Sigmoid colon (tissue), 7 donors: ENCODE results near the gene PER2. TPM values are rescaled to one million over a fixed set of nuclear protein-coding genes. Genes with fewer than 3 reads are reported as not detected.
"Not testable (repeated sequence)": the region's sequence is repeated elsewhere in the genome, so short reads cannot be mapped to it uniquely, and the experiment has no call there.

Experiments
- DNase-seq: peaks from one replicate; pipeline ENCODE4 v3.0.0-alpha.2; 2019
- H3K27ac ChIP-seq, 4 donors: fragments of 200-600 bp; sonication (generic); one replicate each; pipeline ENCODE4 v1.5.1; 2016 to 2019; ENCODE audit warnings: mild to moderate bottlenecking in 1 of 4
- H3K27me3 ChIP-seq, 3 donors: fragments of 200-600 bp; sonication (generic); one replicate each; pipeline ENCODE4 v1.5.1; 2019; ENCODE audit warnings: mild to moderate bottlenecking in 1 of 3
- H3K36me3 ChIP-seq, 4 donors: fragments of 200-600 bp; sonication (generic); one replicate each; pipeline ENCODE4 v1.5.1; 2016 to 2019
- H3K4me1 ChIP-seq, 4 donors: fragments of 200-600 bp; sonication (generic); one replicate each; pipeline ENCODE4 v1.5.1; 2017 to 2019
- H3K4me3 ChIP-seq, 4 donors: fragments of 200-600 bp; sonication (generic); one replicate each; pipeline ENCODE4 v1.5.1; 2017 to 2019; ENCODE audit warnings: mild to moderate bottlenecking in 2 of 4, moderate library complexity in 1 of 4
- H3K9me3 ChIP-seq, 4 donors: fragments of 200-600 bp in 3 of 4; sonication (generic) in 3 of 4; one replicate each; pipeline versions ENCODE4 v1.5.1 to v1.6.1; 2013 to 2019
- EP300 ChIP-seq, 4 donors: sonication (generic); formaldehyde crosslinking; IDR thresholded peaks; one replicate each; pipeline ENCODE4 v1.6.1; 2017; ENCODE audit warnings: antibody characterized with exemption in 4 of 4
- POLR2A ChIP-seq, 2 donors: fragments of 450-650 bp; IDR thresholded peaks; one replicate each; pipeline ENCODE4 v1.6.1; 2016; ENCODE audit warnings: antibody characterized with exemption in 2 of 2, mild to moderate bottlenecking in 2 of 2, moderate library complexity in 2 of 2
- POLR2AphosphoS5 ChIP-seq, 4 donors: sonication (generic); formaldehyde crosslinking; IDR thresholded peaks; one replicate each; pipeline ENCODE4 v1.6.1; 2017; ENCODE audit warnings: antibody characterized with exemption in 4 of 4
- WGBS, 2 donors: extraction: QIAGEN DNeasy Blood & Tissue Kit; methylation state at CpG; one replicate each; pipeline ENCODE4 v1.1.7; 2013; 5-methylcytosine and 5-hydroxymethylcytosine counted together
- intact Hi-C: fragments of 100-400 bp; cut with DNase I; formaldehyde crosslinking; loops from one replicate; pipeline ENCODE4 v1.15.1; 2023
- polyA plus RNA-seq, 3 donors: library from polyadenylated mRNA; stranded (reverse); fragments of 200-250 nt; gene quantifications; one replicate each; pipeline ENCODE4 v1.2.3, GENCODE V29; 2013
- total RNA-seq, 4 donors: library from RNA; depleted of rRNA; stranded (reverse); fragments of >200 nt; gene quantifications; one replicate each; pipeline ENCODE4 v1.1.0, GENCODE V29; 2016
- TF ChIP-seq, protein P1 (sequence below), 4 experiments: fragments of 450-650 bp in 3 of 4; fragments of 200-600 bp in 1 of 4; IDR thresholded peaks; one replicate each; pipeline ENCODE4 v1.5.1; 2016 to 2019; ENCODE audit warnings: antibody characterized with exemption in 4 of 4, mild to moderate bottlenecking in 3 of 4, moderate library complexity in 2 of 4
- donor health status: healthy with polysubstance abuse.
- donor health status: Bipolar disorder and iron deficiency.
- donor health status: healthy.

The PER2 gene
- total and polyA plus RNA-seq, 7 donors: 3.7 to 11.8 (median 7.7) TPM

- no peak for DNase-seq
- H3K36me3 ChIP-seq: peaks cover 0 to 62% (median 5%) of the 10 kb centered on the region in 4 donors
- intact Hi-C loops: no loop called here
- 95 to 99% methylated on average over 3 of the region's 3 CpGs for WGBS, 2 donors
- no peak overlapping the region for H3K27ac ChIP-seq
- no peaks in the 10 kb centered on the region for H3K27me3 ChIP-seq
- no peaks in the 10 kb centered on the region for H3K4me1 ChIP-seq
- no peak overlapping the region for H3K4me3 ChIP-seq
- TF ChIP-seq, protein P1, sequence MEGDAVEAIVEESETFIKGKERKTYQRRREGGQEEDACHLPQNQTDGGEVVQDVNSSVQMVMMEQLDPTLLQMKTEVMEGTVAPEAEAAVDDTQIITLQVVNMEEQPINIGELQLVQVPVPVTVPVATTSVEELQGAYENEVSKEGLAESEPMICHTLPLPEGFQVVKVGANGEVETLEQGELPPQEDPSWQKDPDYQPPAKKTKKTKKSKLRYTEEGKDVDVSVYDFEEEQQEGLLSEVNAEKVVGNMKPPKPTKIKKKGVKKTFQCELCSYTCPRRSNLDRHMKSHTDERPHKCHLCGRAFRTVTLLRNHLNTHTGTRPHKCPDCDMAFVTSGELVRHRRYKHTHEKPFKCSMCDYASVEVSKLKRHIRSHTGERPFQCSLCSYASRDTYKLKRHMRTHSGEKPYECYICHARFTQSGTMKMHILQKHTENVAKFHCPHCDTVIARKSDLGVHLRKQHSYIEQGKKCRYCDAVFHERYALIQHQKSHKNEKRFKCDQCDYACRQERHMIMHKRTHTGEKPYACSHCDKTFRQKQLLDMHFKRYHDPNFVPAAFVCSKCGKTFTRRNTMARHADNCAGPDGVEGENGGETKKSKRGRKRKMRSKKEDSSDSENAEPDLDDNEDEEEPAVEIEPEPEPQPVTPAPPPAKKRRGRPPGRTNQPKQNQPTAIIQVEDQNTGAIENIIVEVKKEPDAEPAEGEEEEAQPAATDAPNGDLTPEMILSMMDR (IDR thresholded peaks at IDR 0.05): no peak
- TF ChIP-seq POLR2AphosphoS5 (IDR thresholded peaks at IDR 0.05) (no peak), EP300 (IDR thresholded peaks at IDR 0.05) (no peak), POLR2A (IDR thresholded peaks at IDR 0.05) (no peak)
- no peaks in the 10 kb centered on the region for H3K9me3 ChIP-seq
Measured at GRCh38 chr2:238327751-238328150, 39.3 kb upstream of the PER2 start.

DNA sequence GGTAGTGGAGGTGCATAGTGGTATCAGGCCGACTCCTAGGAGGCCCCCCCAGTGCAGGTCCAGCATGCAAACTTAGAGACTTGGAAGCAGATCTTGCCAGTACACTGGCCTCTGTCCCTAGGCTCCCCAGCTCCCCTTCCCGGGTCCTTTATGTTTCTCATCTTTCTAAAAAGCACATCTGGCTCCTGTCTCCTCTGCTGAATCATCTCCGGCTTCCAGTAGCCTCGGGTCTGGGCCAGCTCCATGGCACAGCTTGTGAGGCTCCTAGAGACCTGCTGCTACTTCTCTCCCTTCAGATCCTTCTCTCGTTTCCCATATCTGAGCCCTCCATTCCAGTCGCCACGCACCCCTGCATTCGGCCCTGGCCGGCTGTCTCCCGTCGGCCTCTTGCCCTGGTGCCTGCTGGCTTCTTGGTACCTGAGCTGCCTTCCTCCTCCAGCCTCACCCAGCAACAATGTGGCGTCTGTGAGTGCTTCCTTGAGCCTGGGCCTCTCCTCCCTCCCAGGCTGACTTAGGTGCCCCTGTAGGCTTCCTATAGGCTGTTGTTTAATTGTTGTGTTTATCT lies 38.5 kb upstream of the PER2 start:
- H3K9me3 ChIP-seq: no peaks in the 10 kb centered on the region
- intact Hi-C loops: no loop called here
- DNase-seq: no peak
- TF ChIP-seq, protein P1 (IDR thresholded peaks at IDR 0.05): no peak
- TF ChIP-seq POLR2A (IDR thresholded peaks at IDR 0.05) (no peak), EP300 (IDR thresholded peaks at IDR 0.05) (no peak), POLR2AphosphoS5 (IDR thresholded peaks at IDR 0.05) (no peak)
- no peaks in the 10 kb centered on the region for H3K27me3 ChIP-seq
- 94 to 96% methylated on average over 12 of the region's 12 CpGs for WGBS, 2 donors
- H3K4me3 ChIP-seq: no peak overlapping the region
- peaks cover 0 to 62% (median 5%) of the 10 kb centered on the region in 4 donors for H3K36me3 ChIP-seq
- H3K4me1 ChIP-seq: peaks cover 0 to 5% (median 2%) of the 10 kb centered on the region in 4 donors
- H3K27ac ChIP-seq: no peak overlapping the region

GRCh38 chr2:238325694-238326093 lies 37.3 kb upstream of the PER2 start:
- Histone ChIP-seq H3K9me3 (no peaks in the 10 kb centered on the region), H3K27ac (no peak overlapping the region), H3K27me3 (no peaks in the 10 kb centered on the region), H3K36me3 (peaks cover 0 to 62% (median 5%) of the 10 kb centered on the region in 4 donors), H3K4me1 (peaks cover 0 to 16% (median 12%) of the 10 kb centered on the region in 4 donors), H3K4me3 (no peak overlapping the region)
- TF ChIP-seq POLR2A (IDR thresholded peaks at IDR 0.05) (no peak), POLR2AphosphoS5 (IDR thresholded peaks at IDR 0.05) (no peak), EP300 (IDR thresholded peaks at IDR 0.05) (no peak)
- TF ChIP-seq, protein P1 (IDR thresholded peaks at IDR 0.05): no peak
- no peak for DNase-seq
- WGBS, 2 donors: 91 to 93% methylated on average over 9 of the region's 9 CpGs
- intact Hi-C loops: no loop called here

- H3K36me3 ChIP-seq: peaks cover 0 to 49% (median 1%) of the 10 kb centered on the region in 4 donors
- DNase-seq: peak; percentile 12
- intact Hi-C loops: not testable (repeated sequence)
Measured at GRCh38 chr2:238324248-238324647, 35.8 kb upstream of the PER2 start.

DNA sequence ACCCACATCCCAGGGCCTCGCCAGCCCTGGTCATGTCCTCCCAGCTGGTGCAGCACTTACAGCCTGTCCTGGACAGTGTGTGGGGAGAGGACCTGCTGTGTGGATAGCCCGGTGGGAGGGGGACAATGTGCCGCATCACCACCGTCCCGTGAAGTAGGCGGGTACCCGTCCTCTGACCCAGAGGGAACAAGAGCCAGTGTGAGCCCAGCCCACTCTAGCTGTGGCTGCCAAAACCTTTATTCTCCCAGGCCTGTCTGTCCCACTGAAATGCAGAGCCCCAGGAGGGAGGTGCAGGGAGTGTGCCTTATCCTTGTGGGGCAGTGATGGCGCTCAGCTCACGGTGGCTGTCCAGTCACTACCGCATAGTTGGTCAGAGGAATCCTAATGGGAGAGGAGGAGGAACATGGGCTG lies 33.6 kb upstream of the PER2 start:
- no peaks in the 10 kb centered on the region for H3K27me3 ChIP-seq
- H3K9me3 ChIP-seq: no peaks in the 10 kb centered on the region
- peak; percentile 54 for DNase-seq
- TF ChIP-seq POLR2AphosphoS5 (IDR thresholded peaks at IDR 0.05) (no peak), EP300 (IDR thresholded peaks at IDR 0.05) (no peak), POLR2A (IDR thresholded peaks at IDR 0.05) (no peak)
- TF ChIP-seq, protein P1 (IDR thresholded peaks at IDR 0.05): no peak
- peaks cover 0 to 25% (median 21%) of the 10 kb centered on the region in 4 donors for H3K4me1 ChIP-seq
- no peak overlapping the region for H3K27ac ChIP-seq
- H3K4me3 ChIP-seq: no peak overlapping the region
- WGBS, 2 donors: 90 to 96% methylated on average over 10 of the region's 10 CpGs
- peaks cover 0 to 26% (median 0%) of the 10 kb centered on the region in 4 donors for H3K36me3 ChIP-seq
- intact Hi-C loops: no loop called here

More at GRCh38 chr2:238324248-238324647, 35.8 kb upstream of the PER2 start:
- WGBS, 2 donors: 96 to 98% methylated on average over 7 of the region's 7 CpGs
- H3K27ac ChIP-seq, H3K4me3 ChIP-seq, H3K9me3 ChIP-seq, H3K27me3 ChIP-seq: not testable (repeated sequence)
- peaks cover 0 to 24% (median 20%) of the 10 kb centered on the region in 4 donors for H3K4me1 ChIP-seq
